ENCODE data around the gene NPTXR. TPM values are rescaled to one million over a fixed set of nuclear protein-coding genes. Genes with fewer than 3 reads are reported as not detected.

Gene NPTXR
- total and polyA plus RNA-seq, 4 donors = 0.98 to 5.8 (median 2.8) TPM

DNA sequence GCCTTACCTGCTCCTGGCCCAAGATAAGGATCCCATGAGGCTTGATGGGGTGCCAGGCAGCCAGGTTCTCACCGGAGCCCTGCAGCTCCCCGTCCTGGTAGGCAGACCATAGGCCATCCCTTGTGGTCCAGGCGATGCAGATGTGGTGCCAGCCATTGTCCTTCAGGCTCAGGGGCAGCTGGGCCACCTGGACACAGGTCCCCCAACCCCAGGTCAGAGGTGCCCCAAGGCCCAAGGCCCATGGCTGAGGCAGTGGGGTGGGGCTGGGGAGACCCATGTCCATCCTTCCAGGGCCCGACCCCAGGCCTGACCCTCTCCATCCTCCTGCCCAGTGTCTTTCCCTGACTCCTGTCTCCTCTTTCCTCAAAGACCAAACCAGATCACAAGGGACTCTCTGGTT lies 20.8 kb downstream of the NPTXR start:
- Histone ChIP-seq H3K27ac (ENCODE audit: low read depth in 1 of 2, low read length in 1 of 2) (no peak overlapping the region), H3K9me3 (ENCODE audit: control insufficient read depth in 4 of 4, insufficient read depth in 3 of 4, low read length in 3 of 4) (no peaks in the 10 kb centered on the region), H3K4me3 (no peak overlapping the region), H3K36me3 (ENCODE audit: control insufficient read depth in 4 of 4, insufficient read depth in 4 of 4, low read length in 4 of 4) (no peaks in the 10 kb centered on the region), H3K27me3 (ENCODE audit: control insufficient read depth in 3 of 3, insufficient read depth in 3 of 3, low read length in 2 of 3) (peaks cover 0 to 7% (median 0%) of the 10 kb centered on the region in 3 donors), H3K9ac (ENCODE audit: insufficient read depth in 1 of 2, low read length in 2 of 2) (no peak overlapping the region), H3K4me1 (ENCODE audit: control insufficient read depth in 5 of 5, insufficient read depth in 5 of 5, low read length in 5 of 5) (no peaks in the 10 kb centered on the region)
- no peak for DNase-seq
- ATAC-seq (ENCODE audit: insufficient read depth, low FRiP score) = no peak
- 90 to 96% methylated on average over 4 of the region's 4 CpGs for WGBS, 2 donors
- TF ChIP-seq, protein P1, sequence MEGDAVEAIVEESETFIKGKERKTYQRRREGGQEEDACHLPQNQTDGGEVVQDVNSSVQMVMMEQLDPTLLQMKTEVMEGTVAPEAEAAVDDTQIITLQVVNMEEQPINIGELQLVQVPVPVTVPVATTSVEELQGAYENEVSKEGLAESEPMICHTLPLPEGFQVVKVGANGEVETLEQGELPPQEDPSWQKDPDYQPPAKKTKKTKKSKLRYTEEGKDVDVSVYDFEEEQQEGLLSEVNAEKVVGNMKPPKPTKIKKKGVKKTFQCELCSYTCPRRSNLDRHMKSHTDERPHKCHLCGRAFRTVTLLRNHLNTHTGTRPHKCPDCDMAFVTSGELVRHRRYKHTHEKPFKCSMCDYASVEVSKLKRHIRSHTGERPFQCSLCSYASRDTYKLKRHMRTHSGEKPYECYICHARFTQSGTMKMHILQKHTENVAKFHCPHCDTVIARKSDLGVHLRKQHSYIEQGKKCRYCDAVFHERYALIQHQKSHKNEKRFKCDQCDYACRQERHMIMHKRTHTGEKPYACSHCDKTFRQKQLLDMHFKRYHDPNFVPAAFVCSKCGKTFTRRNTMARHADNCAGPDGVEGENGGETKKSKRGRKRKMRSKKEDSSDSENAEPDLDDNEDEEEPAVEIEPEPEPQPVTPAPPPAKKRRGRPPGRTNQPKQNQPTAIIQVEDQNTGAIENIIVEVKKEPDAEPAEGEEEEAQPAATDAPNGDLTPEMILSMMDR (IDR thresholded peaks at IDR 0.05; ENCODE audit: control extremely low read depth, extremely low read depth) = no peak

DNA sequence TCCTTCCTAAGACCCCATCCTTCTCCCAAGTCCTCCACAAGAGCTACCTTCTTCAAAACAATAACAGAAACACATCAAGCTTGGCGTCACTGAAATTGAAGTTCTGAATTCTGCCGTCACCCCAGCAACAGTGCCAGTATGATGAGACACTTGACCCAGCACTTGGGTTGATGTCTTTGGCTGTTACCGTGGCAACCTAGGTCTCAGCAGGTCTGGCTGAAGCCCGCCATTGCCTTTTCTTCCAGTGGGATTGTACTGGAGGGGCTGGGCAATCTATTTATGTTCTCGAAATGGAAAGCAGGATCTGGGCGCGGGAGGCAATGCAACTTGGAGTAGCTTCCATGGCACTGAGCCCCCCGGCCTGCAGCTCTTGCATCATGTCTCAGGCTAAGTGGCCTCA lies 23.8 kb downstream of the NPTXR start:
- DNase-seq (no peak), ATAC-seq (ENCODE audit: insufficient read depth, low FRiP score) (no peak)
- 73 to 84% methylated on average over 8 of the region's 8 CpGs for WGBS, 2 donors
- no peak overlapping the region for H3K27ac ChIP-seq (ENCODE audit: low read depth in 1 of 2, low read length in 1 of 2)
- no peaks in the 10 kb centered on the region for H3K36me3 ChIP-seq (ENCODE audit: control insufficient read depth in 4 of 4, insufficient read depth in 4 of 4, low read length in 4 of 4)
- peaks cover 0 to 7% (median 0%) of the 10 kb centered on the region in 3 donors for H3K27me3 ChIP-seq (ENCODE audit: control insufficient read depth in 3 of 3, insufficient read depth in 3 of 3, low read length in 2 of 3)
- H3K9ac ChIP-seq (ENCODE audit: insufficient read depth in 1 of 2, low read length in 2 of 2) = no peak overlapping the region
- H3K4me3 ChIP-seq = no peak overlapping the region
- TF ChIP-seq, protein P1 (IDR thresholded peaks at IDR 0.05; ENCODE audit: control extremely low read depth, extremely low read depth) = no peak
- H3K9me3 ChIP-seq (ENCODE audit: control insufficient read depth in 4 of 4, insufficient read depth in 3 of 4, low read length in 3 of 4) = no peaks in the 10 kb centered on the region
- no peaks in the 10 kb centered on the region for H3K4me1 ChIP-seq (ENCODE audit: control insufficient read depth in 5 of 5, insufficient read depth in 5 of 5, low read length in 5 of 5)

DNA sequence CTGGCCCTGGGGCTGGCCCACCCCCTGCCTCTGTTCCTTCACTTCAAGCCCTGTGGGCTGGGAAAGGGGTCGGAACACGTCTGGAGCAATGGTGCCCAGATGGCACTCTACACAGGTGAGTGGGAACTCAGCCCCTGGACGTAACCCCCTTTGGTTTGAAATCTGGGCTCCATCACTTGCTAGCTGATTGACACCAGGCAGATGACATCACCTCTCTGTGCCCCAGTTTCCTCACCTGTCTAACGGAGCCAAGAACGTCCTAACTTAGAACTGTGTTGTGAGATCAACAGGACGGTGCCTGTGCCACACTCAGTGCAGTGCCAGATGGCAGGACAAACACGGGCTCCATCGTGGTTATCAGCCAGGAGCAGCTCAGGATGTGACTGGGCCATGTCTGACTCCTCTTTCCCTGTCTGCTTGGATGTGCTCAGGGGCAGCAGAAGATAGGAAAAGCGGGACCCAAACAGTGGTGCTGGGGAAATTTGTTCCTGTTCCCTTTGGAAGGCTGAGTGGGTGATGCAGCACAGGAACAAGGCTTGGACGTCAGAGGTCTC lies 24.4 kb downstream of the NPTXR start:
- DNase-seq (no peak), ATAC-seq (ENCODE audit: insufficient read depth, low FRiP score) (no peak)
- H3K4me3 ChIP-seq = no peak overlapping the region
- H3K9ac ChIP-seq (ENCODE audit: insufficient read depth in 1 of 2, low read length in 2 of 2) = no peak overlapping the region
- TF ChIP-seq, protein P1 (IDR thresholded peaks at IDR 0.05; ENCODE audit: control extremely low read depth, extremely low read depth) = no peak
- WGBS, 2 donors = 80% methylated on average over 10 of the region's 10 CpGs
- no peaks in the 10 kb centered on the region for H3K36me3 ChIP-seq (ENCODE audit: control insufficient read depth in 4 of 4, insufficient read depth in 4 of 4, low read length in 4 of 4)
- peaks cover 0 to 7% (median 0%) of the 10 kb centered on the region in 3 donors for H3K27me3 ChIP-seq (ENCODE audit: control insufficient read depth in 3 of 3, insufficient read depth in 3 of 3, low read length in 2 of 3)
- no peaks in the 10 kb centered on the region for H3K9me3 ChIP-seq (ENCODE audit: control insufficient read depth in 4 of 4, insufficient read depth in 3 of 4, low read length in 3 of 4)
- H3K27ac ChIP-seq (ENCODE audit: low read depth in 1 of 2, low read length in 1 of 2) = no peak overlapping the region
- no peaks in the 10 kb centered on the region for H3K4me1 ChIP-seq (ENCODE audit: control insufficient read depth in 5 of 5, insufficient read depth in 5 of 5, low read length in 5 of 5)

DNA sequence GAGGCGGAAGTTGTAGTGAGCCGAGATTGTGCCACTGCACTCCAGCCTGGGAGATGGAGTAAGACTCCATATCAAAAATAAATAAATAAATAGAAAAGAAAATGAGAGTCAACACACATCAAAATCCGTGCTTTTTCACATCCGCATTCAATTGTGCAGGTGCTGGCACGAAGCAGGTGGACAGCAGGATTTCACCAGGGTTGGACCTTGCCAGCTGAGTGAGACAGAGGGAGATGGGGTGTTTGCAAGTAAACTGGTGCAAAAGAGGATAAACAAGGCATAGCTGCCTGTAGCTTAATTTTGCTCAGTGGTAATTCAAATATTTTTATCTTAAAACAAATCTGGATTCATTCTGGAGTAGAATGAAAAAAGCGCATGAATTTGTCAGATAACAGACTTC lies 26.6 kb downstream of the NPTXR start:
- Histone ChIP-seq H3K27ac (ENCODE audit: low read depth in 1 of 2, low read length in 1 of 2) (no peak overlapping the region), H3K4me3 (no peak overlapping the region), H3K9me3 (ENCODE audit: control insufficient read depth in 4 of 4, insufficient read depth in 3 of 4, low read length in 3 of 4) (no peaks in the 10 kb centered on the region), H3K9ac (ENCODE audit: insufficient read depth in 1 of 2, low read length in 2 of 2) (no peak overlapping the region), H3K4me1 (ENCODE audit: control insufficient read depth in 5 of 5, insufficient read depth in 5 of 5, low read length in 5 of 5) (no peaks in the 10 kb centered on the region), H3K27me3 (ENCODE audit: control insufficient read depth in 3 of 3, insufficient read depth in 3 of 3, low read length in 2 of 3) (peaks cover 0 to 7% (median 0%) of the 10 kb centered on the region in 3 donors), H3K36me3 (ENCODE audit: control insufficient read depth in 4 of 4, insufficient read depth in 4 of 4, low read length in 4 of 4) (no peaks in the 10 kb centered on the region)
- TF ChIP-seq, protein P1 (IDR thresholded peaks at IDR 0.05; ENCODE audit: control extremely low read depth, extremely low read depth) = no peak
- ATAC-seq (ENCODE audit: insufficient read depth, low FRiP score) = no peak
- DNase-seq = no peak
- WGBS, 2 donors = 87 to 90% methylated on average over 6 of the region's 6 CpGs
